HG03439 (cell line): Measurements from ENCODE around the gene OGDH.
A peak's percentile ranks its signal among the peaks of the same experiment; 100 is the strongest.

Source experiments
- ATAC-seq: cut with Tn5 transposase; IDR thresholded peaks from one replicate; pipeline ENCODE4 v1.9.1; 2021; ENCODE audit warnings: mild to moderate bottlenecking, moderate library complexity; ENCODE audit not compliant: unreplicated experiment

OGDH gene

DNA sequence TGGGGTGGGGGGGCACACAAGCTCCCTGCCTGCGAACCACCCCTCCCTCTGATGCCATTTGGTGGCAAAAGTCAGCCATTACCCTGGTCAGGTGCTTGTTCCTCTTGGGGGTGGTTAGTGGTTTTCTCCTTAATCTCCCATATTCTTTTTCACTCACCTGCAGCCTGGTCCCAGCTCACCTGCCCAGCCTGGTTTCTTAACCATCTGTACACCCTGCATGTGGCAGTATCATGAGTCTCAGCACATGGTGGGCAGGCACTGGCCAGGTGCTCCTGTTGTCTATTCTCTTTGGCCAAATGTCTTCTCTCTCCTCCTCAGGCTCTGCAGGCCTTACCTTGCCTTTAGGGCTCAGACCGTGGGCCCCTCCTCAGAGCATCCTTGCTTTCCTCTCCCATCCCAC is 30.5 kb downstream of the OGDH start:
- no peak for ATAC-seq

DNA sequence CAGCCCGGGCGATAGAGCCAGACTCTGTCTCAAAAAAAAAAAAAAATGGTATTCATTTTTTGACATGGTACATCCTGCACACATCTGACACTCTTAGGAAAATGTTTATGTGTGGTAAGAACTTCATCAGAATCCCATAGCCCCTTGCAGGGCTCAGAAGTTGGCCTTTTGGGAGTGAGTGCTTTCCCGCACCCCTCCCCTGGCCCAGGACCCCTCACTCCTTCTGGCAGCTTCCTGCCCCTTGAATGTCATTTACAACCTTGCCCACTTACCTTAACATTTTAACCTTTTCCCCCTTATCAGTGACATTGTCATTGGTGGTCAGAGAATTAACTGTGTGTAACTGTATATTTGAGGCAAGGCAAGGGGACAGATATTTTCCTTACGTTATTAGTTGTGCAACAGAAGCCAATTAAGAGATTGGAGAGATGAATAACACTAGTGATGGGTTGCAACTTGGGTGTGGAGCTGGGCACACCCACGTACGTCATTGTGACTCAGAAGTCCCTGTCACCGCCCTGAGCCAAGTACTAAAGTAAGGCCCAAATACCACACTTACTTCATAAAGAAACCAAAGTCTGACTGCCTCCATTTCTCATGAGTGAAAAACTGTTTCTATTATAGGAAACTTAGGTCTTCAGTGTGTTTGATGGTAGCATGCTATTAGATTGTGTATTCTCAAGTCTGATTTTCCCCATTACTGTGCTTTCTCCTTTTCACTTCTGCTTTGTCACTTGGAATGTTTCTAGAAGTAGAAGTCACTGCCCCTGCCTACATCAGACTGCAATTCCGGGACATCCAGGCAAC is 31.6 kb downstream of the OGDH start:
- ATAC-seq, result peak; percentile 54

DNA sequence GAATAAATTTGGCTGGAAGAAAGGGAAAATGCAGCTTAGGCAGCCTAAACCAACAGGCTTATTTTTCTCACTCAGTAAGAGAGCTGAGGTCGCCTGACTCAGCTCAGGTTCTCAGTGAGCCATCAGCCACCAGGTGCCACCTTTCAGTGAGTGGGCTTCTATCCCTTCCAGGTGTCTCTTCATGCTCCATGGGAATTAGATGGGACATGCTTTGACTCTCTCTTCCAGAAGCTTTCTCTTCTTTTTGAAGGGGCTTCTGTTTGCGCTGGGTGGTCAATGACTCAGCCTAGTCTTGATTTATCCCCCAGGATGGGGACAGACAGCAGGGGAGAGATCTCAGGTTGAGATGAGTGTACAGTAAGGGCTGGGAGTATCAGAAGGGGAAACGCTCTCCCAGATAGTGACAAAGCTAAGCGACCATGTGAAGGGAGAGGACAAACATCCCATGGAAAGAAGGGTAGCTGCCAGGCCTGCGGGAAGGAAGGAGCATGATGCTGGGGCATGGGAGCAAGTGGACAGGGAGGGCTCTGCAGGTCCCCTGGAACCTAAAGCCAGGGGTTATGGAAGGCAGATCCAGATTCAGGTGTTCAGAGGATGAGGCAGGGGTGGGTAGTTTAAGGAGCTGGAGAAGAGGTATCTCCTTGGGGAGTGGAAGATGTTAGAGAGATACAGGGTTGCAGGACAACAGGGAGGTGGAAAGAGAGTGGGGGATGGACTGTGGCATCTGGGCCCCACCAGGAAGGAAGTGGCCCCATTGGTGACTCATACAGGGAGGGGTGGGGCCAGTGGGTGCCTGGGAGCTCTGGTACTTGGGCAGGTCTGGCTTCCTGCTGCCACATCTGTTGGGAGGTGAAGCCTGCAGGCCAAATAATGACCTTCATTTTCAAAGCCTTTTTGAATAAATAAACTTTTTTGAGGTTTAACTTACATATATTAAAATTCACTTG is 32.5 kb downstream of the OGDH start:
- peak; percentile 69 for ATAC-seq

DNA sequence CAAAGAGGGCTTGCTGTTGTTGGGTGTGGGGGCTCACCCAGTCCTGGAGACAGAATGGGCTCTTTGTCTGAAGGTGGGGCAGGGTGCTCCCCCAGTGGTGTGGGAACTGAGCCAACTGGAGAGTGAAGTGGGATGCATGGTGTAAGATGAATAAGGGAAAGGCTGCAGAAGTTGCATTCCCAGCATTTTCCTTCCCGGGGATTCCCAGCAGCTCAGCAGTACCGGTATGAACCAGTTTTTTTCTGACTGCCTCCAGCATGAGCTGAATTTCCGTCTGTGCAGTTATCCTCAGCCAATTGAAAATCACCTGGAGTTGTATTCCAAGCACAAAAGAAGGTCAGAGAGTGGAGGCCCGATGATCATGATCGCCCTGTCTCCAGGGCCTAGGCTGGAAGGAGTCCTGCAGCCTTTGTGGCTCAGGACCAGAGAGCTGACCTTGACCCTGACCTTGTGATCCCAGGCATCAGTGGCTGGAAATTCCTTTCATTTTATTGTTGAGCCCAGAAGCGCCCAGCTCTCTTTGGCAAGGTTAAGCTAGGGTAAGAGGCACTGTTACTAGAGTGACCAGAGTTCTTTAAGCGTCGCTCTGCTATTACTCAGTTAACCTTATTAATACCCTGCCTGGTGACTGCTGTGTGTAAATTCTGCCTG is 33.4 kb downstream of the OGDH start:
- ATAC-seq, result no peak

DNA sequence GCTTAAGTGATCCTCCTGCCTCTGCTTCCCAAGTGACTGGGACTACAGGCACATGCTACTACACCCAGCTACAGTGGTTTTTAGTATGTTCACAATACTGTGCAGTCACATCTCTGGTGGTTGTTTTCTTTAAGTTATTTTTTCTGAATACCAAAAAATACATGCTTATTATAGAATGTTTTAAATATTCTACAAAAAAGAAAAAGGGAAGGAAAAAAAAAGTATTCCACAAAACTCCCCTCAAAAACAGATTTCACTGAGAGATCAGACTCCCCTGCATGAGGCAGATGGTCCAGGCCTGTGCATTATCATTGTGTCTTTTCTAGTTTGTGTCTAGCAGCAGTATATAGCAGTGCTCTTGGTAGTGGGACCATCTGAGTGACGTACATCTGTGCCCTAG is 36.8 kb downstream of the OGDH start:
- ATAC-seq, result no peak

DNA sequence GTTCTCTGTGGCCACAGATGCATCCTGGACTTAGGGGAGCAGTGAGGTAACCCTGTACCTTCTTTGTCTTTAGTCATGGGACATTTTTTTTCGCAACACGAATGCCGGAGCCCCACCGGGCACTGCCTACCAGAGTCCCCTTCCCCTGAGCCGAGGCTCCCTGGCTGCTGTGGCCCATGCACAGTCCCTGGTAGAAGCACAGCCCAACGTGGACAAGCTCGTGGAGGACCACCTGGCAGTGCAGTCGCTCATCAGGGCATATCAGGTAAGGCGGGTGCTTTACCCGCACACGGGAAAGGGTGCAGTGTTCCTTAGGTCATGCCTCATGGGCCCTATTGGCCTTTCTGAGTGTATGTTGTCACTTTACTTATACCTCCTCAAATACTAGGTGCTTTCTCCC is 38.8 kb downstream of the OGDH start:
- no peak for ATAC-seq

DNA sequence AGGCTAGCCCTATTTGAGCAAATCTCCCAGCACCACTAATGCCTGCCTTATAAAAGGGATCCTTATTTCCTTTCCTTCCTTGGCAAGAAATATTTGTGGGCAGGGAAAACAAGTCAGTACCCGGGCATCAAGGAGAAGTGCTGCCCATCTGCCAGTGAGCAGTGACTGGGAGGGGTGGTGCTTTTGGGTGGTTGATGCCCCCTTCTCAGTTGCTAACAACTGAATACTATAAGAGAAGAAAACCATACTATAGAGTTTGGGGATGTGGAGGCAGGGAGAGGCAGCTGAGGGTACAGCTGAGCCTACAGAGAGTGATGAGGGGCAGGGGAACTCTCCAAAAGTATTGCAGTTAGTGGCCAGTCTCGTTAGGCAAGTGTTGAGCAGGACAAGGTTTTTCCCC is 39.3 kb downstream of the OGDH start:
- no peak for ATAC-seq

DNA sequence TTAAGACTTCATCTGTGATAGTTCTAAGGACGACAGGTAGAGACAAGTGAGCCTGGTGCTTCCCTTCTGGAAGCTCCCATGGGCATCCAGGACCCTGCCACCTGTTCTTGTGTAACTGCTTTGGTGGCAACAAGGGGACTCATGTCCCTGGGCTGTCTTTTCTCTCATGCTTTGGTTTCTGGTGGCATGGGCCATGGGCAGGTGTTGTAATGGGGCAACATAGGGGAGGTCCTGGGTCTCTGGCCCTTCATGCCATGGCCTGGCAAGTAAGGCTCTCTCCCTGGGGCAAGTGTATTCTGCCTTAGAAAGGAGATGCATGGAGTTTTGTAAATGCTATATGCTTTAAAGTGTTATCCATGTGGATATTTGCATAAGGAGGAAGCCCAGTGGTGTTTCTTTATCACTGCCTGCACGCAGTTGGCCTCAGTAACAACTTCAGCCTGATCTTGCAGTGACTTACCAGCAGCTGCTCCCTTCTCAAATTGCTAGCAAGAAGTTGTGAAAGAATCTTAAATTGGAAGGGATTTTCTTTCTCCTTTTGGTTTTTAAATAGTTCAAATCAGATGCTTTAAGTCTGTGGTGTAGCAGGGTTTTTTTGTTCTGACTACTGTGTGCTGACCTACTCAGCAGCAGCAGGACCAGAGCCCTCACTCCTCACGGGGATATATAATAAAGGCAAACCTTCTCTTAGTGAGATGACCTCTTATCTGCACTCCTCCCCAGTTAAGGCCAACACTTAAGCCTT is 39.9 kb downstream of the OGDH start:
- no peak for ATAC-seq

DNA sequence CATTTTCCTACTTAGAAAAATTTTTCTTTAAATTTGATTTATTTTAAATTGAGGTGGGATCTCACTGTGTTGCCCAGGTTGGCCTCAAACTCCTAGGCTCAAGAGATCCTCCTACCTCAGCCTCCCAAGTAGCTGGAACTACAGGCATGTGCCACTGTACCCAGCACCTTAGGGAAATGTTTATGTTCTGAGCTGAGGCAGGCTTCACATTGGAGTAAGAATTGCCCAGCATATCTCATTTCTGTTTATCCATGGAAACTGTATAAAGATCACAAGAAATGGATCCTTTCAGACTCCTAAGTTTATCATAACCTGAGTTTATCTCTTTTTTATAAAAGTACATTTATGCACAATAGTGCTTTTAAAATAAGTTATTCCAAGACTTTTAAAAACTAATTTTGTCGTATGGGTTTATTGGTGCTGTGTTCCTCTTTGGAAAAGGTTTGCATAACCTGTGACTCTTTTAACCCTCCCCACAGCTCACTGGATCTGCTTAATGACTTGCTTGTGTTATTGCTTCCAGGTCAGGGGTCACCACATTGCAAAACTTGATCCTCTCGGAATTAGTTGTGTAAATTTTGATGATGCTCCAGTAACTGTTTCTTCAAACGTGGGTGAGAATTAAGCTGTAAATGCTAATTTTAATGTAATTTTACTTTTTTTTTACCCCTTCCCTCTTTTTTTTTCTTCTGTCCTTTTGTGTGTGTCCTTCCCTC is 40.7 kb downstream of the OGDH start:
- no peak for ATAC-seq

DNA sequence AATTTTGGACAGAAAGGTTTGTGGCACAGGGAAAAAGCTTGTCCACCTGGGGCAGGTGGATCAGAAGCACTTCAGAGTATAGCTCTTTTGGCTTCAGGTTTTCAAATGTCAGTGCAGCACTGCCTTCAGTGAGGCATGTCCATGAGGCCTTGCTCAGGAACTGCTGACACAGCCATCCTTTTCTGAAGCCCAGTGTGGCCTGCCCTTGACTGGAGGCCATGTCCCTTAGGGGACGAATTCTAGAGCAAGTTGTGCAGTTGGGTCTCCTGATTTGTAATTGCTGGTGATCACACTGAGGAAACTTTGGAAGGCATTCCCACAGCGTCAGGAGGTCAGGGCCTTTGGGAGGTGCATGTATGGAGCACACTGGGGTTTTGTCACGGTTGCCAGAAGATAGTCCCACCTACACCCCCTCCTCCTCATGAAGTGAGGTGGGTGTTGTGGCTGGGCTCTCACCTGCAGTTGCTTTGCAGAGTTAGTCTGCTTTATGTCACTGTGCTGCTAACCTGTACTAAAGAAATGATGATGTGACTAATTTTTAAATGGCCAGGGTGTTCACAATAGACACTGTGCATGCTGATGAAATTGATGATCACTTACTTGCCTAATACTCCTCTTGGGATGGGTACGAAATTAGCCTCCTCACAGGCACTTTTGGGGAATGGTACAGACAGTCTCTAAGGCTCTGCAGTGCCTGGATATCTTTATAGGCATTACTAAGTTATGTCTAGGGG is 41.7 kb downstream of the OGDH start:
- no peak for ATAC-seq

DNA sequence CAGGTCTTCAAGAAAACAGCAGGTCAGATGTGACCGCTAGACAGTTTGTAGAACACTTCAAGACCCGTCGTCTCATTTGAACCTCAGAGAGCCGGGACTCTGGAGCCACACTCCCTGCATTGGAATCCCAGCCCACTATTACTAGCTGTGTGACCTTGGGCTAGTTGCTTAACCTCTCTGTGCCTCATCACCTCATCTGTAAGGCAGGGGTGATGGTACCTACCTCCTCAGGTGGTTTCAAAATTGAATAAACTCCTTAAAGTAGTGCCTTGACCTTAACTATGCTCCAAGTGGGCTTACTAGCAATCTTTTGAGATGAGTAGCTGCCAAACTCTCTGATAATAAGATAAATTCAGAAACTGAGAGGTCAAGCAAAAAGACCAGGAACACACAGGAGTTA is 43.8 kb downstream of the OGDH start:
- ATAC-seq, result no peak

DNA sequence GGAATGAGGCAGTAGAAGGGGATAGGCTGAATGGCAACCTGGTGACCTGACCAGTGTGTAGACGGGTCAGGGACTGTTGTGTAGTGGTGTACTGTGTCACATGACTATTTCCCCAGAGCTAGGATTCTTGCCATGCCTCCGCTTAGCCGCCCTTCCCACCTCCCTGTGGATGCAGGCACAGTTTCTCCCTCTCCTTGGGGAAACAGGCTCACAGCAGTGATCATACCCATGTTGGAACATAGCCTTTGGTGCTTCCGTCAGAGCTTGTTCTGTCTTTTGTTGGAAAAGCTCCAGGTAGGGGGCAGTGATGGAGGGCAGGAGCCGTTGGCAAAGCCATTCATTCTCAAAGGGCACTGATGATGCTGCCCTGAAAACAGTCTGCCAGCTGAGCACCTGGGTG is 44.3 kb downstream of the OGDH start:
- no peak for ATAC-seq

DNA sequence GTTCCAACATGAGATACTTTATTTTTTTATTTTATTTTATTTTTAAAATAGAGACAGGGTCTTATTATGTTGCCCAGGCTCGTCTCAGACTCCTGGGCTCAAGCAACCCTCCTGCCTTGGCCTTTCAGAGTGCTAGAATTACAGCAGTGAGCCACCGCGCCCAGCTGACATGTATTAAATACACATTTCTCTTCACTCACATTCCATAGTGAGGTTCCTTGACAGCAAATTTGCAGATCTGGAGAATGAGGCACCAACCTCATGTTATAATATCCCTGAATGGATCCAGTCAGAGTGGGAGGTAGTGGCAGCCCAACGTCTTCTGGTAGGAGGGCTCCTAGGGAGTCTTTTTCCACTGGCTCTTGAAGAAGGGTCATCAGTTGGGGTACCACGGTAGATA is 46.1 kb downstream of the OGDH start:
- no peak for ATAC-seq

DNA sequence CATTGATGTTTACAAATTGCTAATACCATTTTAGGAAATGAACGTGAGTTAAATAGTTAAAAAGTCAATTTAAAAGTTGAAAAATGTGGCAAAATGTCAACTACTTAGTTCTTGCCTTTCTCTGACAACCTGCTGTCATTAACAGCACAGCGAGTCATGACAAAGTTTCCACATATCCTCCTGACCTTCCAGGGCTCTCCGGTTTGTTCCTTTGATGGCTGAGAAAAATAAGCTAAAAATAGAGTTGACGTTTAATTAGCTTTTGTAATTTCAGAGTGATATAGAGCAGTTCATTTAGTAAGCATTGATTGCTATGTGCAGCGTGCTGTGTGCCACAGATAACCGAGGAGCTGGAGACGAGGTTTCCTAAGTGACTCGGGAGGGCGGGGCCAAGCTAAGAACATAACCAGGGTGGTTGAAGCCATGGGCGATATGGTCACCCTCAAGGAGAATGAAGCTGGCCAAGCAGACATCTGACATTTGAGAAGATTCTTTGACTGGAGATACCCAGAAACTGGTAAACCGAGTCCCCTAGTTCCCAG is 47.9 kb downstream of the OGDH start:
- no peak for ATAC-seq

DNA sequence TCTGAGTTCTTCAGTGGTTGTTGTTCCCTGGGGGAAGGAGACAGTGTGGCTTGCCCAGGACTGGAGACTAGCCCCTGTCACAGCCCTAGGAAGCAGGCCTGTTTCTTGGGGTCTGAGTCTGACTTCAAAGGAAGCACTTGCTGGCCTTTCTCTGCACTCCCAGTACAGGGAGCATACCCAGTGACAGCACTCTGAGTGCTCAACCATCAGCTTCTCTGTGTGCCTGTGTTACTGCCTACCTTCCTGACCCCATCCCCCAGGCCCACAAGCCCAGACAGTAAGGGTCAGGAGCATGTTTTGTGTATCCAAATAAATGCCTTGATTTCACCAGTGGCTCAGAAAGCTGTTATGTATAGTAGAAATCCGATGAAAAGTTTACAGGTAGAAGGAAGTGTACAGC is 48.9 kb downstream of the OGDH start:
- no peak for ATAC-seq

DNA sequence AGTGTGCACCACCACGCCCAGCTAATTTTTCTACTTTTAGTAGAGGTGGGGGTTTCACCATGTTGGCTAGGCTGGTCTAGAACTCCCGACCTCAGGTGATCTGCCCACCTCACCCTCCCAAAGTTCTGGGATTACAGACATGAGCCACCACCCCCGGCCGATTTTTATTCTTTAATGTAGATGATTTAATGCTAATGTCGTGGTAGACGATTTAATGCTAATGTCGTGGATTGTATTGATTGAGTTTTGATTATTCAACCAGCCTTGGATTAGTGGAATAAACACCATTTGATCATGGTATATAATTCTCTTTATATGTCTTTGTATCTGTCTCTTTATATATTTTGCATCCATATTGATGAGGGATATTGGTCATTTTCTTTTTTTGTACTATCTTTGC is 52.6 kb downstream of the OGDH start:
- ATAC-seq, result no peak

DNA sequence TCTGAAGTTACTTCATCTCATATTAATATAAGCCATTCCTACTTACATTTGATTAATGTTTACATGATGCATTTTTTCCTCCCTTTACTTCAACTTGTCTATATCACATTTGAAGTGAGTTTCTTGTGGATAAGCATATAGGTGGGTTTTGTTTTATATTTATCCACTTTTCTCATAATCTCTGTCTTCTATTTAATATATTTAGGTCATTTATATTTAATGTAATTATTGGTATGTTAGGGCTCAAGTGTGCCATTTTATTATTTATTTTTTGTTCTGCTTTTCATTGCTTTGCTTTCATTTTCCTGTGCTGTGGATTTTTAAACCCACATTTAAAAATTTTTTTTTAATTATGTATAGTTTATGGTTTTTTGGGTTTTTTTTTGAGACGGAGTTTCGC is 54.8 kb downstream of the OGDH start:
- ATAC-seq, result no peak

DNA sequence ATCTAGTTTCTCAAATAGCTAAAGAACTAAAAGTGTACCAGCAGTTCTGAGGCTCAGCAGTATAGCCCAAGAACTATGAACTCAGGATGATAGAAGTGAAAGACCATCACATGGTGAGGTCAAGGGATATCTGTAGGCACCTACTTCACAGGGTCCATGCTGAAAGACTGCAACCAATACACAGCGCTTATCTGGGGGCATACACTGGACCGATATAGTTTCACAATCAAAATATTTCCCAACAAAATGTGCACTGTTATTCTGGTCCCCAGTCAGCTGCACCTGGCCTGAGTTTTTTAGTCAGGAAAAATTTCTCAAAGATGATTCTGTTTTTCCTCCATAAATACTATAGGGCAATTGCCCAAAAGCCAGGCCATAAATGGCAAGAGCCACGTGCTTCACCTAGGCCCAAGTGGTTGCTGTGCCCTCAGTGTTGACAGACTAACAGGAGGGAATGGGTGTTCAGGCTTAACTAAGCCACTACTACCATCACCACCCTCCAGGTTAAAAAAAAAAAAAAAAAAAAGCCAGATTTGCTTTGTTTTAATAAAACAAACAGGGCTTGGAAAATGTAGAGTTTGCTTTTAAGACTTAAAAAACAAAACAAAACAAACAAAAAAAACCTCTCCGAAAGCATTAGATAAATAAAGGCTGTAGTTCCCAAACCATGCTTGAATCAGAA is 58.5 kb downstream of the OGDH start:
- ATAC-seq, result no peak
